HG03521 (cell line): ENCODE measurements around the gene ZNF497.
"Not testable (repeated sequence)": the region's sequence is repeated elsewhere in the genome, so short reads cannot be mapped to it uniquely, and the experiment has no call there.

Source experiments
- ATAC-seq: cut with Tn5 transposase; IDR thresholded peaks from one replicate; pipeline ENCODE4 v1.9.1; 2021; ENCODE audit warnings: mild to moderate bottlenecking, moderate library complexity; ENCODE audit not compliant: unreplicated experiment

ZNF497 gene

GRCh38 chr19:58319241-58319640, 43.3 kb downstream of the ZNF497 start:
- no peak for ATAC-seq

DNA sequence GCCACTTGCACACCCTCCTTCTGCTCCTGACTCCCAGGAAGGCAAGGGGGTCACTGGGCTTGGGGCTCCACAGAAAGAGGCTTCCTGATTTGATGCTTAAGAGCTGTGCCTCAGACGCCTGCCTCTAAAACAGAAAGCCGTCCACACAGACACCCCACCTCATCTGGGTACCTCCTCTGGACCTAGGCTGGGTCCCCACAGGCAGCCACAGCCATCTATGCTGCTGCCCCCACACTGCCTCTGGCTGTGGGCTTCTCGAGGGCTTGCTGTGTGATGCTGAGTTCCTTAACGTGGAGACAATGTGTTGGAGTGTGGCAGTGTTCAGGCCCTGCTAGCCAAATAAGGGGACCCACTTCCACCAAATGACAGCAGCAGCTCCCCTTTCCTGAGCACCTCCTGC, 44.3 kb downstream of the ZNF497 start:
- ATAC-seq: no peak

DNA sequence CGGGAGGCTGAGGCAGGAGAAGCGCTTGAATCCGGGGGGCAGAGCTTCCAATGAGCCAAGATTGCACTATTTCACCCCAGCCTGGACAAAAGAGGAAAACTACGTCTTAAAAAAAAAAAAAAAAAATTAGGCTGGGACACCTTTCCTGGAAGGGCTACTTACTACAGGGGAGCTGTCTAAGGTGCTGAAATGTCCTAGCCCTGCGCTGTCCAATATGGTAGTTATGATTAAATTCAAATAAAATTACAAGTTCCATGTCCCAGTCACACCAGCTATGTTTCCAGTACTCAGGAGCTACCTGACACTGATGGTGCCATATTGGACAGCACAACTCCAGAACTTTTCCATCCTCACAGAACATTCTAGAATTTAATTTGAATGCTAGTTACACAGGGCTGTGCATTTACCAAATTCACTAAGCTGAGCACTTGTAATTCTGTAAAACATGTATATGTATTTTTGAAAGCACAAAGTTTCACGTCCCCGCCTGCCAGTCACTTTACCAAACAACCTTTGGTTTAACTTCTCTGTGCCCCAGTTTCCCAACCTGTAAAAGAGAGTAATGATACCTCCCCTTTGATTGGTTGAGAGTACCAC, 45.0 kb downstream of the ZNF497 start:
- no peak for ATAC-seq

DNA sequence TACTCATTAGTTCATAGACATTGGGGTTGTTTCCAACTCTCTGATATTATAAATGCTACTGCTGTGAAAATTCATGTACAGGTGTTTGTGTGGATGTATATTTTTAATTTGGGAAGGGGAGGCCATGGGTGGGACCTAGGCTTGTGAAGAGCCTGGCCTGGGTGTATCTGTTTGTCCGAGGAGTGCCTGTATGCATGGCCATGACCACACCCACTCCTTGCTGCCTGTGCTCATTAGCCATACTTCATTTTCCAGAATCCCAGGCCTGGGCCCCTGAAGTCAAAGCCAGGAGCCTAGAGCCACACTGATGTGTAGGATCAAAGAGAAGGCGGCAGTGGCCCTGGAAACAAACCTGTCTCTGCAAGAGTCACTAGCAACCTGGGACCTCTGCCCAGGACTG, 47.0 kb downstream of the ZNF497 start:
- no peak for ATAC-seq

DNA sequence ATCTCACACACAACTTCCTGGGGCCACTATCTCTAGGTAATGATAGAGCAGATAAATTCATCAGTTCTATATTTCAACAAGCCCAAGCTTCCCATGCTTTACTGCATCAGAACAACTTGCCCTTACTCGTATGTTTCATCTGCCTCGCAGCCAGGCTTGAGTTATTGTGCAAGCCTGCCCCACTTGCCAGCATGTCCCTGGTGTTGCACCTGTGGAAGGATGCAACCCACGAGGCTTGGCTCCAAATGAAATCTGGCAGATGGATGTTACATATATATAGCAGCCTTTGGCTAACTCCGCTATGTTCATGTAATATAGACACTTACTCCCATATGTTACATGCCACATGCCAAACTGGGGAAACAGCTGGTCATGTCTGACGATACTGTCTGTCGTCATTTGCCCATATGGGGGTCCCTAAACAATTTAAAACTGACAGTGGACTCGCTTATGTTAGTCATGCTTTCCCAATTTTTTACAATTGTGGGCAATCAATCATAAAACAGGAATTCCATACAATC, 51.1 kb downstream of the ZNF497 start:
- ATAC-seq: no peak

DNA sequence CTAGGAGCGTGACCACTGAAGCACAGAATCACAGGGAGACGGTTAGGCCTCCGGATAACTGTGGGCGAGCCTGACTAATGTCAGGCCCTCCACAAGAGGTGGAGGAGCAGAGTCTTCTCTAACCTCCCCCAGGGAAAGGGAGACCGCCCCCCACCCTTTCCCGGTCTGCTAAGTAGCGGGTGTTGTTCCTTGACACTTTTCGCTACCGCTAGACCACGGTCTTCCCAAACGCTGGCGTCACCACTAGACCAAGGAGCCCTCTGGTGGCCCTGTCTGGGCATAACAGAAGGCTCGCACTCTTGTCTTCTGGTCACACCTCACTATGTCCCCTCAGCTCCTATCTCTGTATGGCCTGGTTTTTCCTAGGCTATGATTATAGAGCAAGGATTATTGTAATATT, 51.9 kb downstream of the ZNF497 start:
- not testable (repeated sequence) for ATAC-seq

- ATAC-seq: no peak
Measured at GRCh38 chr19:58307736-58308135, 54.8 kb downstream of the ZNF497 start.

- no peak for ATAC-seq
Measured at GRCh38 chr19:58305932-58306323, 56.6 kb downstream of the ZNF497 start.

DNA sequence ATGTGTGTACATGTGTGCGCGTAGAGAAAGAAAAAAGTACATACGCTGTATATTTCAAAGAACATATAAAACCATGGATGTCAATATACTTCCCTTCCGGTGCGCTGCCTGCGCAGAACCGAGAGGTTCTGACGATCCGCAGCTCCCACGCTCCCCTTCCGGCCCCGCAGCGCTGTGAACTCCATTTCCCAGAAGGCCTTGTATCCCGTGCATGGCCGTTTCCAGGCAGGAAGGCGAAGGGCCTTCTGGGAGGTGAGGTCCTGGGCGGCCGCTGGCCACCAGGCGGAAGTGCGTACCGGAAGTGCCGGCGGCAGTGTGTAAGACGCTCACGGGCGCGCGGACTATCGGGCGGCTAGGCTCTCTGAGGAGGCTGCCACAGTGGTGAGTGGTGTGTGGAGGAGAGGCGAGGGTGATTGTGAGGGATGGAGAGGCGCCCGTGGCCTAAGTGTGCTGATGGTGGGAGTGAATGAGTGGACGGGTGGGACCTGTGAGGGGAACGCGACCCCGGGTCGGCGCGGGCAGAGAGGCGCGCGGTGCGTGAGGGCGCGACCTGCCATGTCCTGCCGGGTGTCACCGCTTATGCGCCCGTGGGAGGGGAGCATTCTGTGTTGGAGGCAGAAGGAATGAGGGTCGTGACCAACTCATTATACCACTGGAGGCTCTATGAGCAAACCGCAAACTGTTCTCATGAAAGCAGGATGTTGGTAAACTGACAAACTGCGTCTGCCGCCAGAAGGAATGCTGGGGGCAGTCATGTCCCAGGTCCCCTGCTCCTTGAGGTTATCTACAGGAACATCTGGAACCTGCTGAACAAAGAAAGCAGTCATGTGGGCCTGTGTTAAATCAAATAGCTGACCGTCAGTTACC, 57.3 kb downstream of the ZNF497 start, which contains the start of gene ERVK3-1:
Gene ERVK3-1 (plus strand): TSS at position 313 of the 867 bp plus-strand sequence. CDS start 6,792 bp downstream, outside the sequence.
- ATAC-seq: peak; percentile 93

DNA sequence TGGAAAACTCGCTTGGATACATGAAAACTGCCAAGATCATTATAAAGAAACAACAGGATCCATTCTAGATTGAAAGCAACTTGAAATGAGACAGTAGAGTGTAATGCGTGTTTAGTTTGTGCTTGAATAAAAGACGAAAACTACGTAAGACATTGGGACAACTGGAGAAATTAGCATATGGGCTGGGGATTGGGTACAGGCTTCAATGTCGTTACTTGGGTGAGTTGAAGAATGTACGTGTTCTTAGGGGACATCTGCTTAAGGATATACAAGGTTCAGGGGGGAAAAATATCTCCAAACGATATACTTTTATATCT, 57.8 kb downstream of the ZNF497 start:
- ATAC-seq: no peak
